ENCODE measurements around the gene CA11.

The CA11 gene

GRCh38 chr19:48639483-48640375, 6.3 kb downstream of the CA11 start:
- TF ChIP-seq CTCF (conservative IDR thresholded peaks at IDR 0.05; ENCODE audit: low read depth, low read length): no peak
- H3K4me3 ChIP-seq (ENCODE audit: low read depth, low read length): no peak overlapping the region
- no peak for DNase-seq (ENCODE audit: low read depth)

- H3K4me3 ChIP-seq (ENCODE audit: low read depth, low read length): no peak overlapping the region
- no peak for DNase-seq (ENCODE audit: low read depth)
- TF ChIP-seq CTCF (conservative IDR thresholded peaks at IDR 0.05; ENCODE audit: low read depth, low read length): no peak
Observed at GRCh38 chr19:48638831-48639381, 7.1 kb downstream of the CA11 start.

GRCh38 chr19:48637948-48638830, 7.8 kb downstream of the CA11 start:
- H3K4me3 ChIP-seq (ENCODE audit: low read depth, low read length): peak overlapping the region; percentile 61
- peak; percentile 99 for DNase-seq (ENCODE audit: low read depth)
- TF ChIP-seq CTCF (conservative IDR thresholded peaks at IDR 0.05; ENCODE audit: low read depth, low read length): peak; percentile 31

- no peak for TF ChIP-seq CTCF (conservative IDR thresholded peaks at IDR 0.05; ENCODE audit: low read depth, low read length)
- peak overlapping the region; percentile 61 for H3K4me3 ChIP-seq (ENCODE audit: low read depth, low read length)
- DNase-seq (ENCODE audit: low read depth): peak; percentile 100
Observed at GRCh38 chr19:48637449-48637947, 8.5 kb downstream of the CA11 start.

GRCh38 chr19:48636859-48637448, 9.0 kb downstream of the CA11 start, which contains the start of gene DBP:
Gene DBP (minus strand): TSS chr19:48637379. CDS start chr19:48636994, 385 bp downstream.
- peak; percentile 6 for TF ChIP-seq CTCF (conservative IDR thresholded peaks at IDR 0.05; ENCODE audit: low read depth, low read length)

More at GRCh38 chr19:48636859-48637448, 9.0 kb downstream of the CA11 start, which contains the start of gene DBP:
- H3K4me3 ChIP-seq (ENCODE audit: low read depth, low read length): peak within 1 kb of the TSS; percentile 61
- DNase-seq (ENCODE audit: low read depth): no peak

Data from choroid plexus epithelial cell (primary cell).